ENCODE data around the gene STPG4.

The STPG4 gene

GRCh38 chr2:47198985-47199451, 43.9 kb upstream of the STPG4 start:
- Histone ChIP-seq H3K23ac (ENCODE audit: low read depth, low read length, poor library complexity) (no peak overlapping the region), H3K4me1 (ENCODE audit: control insufficient read depth in 2 of 2, insufficient read depth in 1 of 2, low read depth in 1 of 2, low read length in 2 of 2) (peaks cover under 1 to 16% of the 10 kb centered on the region in 2 donors), H3K4ac (ENCODE audit: low read length) (no peak overlapping the region), H2BK12ac (ENCODE audit: low read length) (no peak overlapping the region), H3K18ac (ENCODE audit: low read length) (no peak overlapping the region), H2AFZ (ENCODE audit: low read length) (no peak overlapping the region), H4K8ac (ENCODE audit: low read depth, low read length) (no peak overlapping the region), H3K36me3 (replicated peaks in 1 of 2; ENCODE audit: control insufficient read depth in 2 of 2, insufficient read depth in 2 of 2, low read length in 2 of 2) (no peaks in the 10 kb centered on the region), H3K27me3 (ENCODE audit: control insufficient read depth in 3 of 3, insufficient read depth in 3 of 3, low read depth in 1 of 3, low read length in 3 of 3) (no peaks in the 10 kb centered on the region), H3K14ac (ENCODE audit: low read length) (no peak overlapping the region), H2BK120ac (ENCODE audit: low read depth, low read length) (no peak overlapping the region), H3K9ac (ENCODE audit: low read depth, low read length, poor library complexity) (no peak overlapping the region), H2BK15ac (ENCODE audit: low read length) (no peak overlapping the region), H2BK5ac (ENCODE audit: low read length) (no peak overlapping the region), H3K4me3 (ENCODE audit: low read length in 2 of 2) (no peak overlapping the region), H3K27ac (replicated peaks; ENCODE audit: low read length) (no peak overlapping the region), H2AK5ac (ENCODE audit: low read depth, low read length) (no peak overlapping the region), H3K9me3 (replicated peaks in 1 of 2; ENCODE audit: control insufficient read depth in 2 of 2, insufficient read depth in 1 of 2, low read depth in 1 of 2, low read length in 2 of 2) (no peaks in the 10 kb centered on the region), H3K79me1 (ENCODE audit: low read depth, low read length) (no peaks in the 10 kb centered on the region), H4K91ac (ENCODE audit: low read depth, low read length, poor library complexity) (no peak overlapping the region), H3K4me2 (ENCODE audit: insufficient read depth, low read length, poor library complexity, severe bottlenecking) (no peak overlapping the region)
- WGBS, 2 donors (ENCODE audit: extremely low coverage in 2 of 2, insufficient read length in 2 of 2, insufficient replicate concordance in 1 of 2), result no CpG with 5 or more reads among the region's 3 CpGs
- DNase-seq (ENCODE audit: low spot score), result no peak

DNA sequence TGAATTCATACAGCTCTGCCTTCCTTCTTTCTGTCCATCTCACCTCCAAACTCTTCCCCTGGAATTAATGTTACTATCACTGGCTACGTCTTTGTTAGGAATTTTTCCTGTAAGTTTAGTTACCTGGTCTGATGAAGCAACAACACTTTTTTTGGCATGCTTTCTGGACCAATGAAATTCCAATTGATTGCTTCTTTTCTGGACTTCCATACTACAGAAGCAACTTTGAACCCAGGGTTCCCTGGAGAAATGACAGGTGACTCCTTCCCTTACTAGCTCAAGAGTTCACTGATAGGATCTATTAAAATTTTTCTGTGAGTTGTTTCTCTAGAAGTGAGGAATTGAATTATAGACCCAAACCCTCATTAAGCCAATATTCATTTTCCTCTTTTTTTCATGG, 41.4 kb upstream of the STPG4 start:
- peaks cover 19 to 40% of the 10 kb centered on the region in 2 donors for H3K4me1 ChIP-seq (ENCODE audit: control insufficient read depth in 2 of 2, insufficient read depth in 1 of 2, low read depth in 1 of 2, low read length in 2 of 2)
- H3K36me3 ChIP-seq (replicated peaks in 1 of 2; ENCODE audit: control insufficient read depth in 2 of 2, insufficient read depth in 2 of 2, low read length in 2 of 2), result no peaks in the 10 kb centered on the region
- no peaks in the 10 kb centered on the region for H3K27me3 ChIP-seq (ENCODE audit: control insufficient read depth in 3 of 3, insufficient read depth in 3 of 3, low read depth in 1 of 3, low read length in 3 of 3)
- H3K4me2 ChIP-seq (ENCODE audit: insufficient read depth, low read length, poor library complexity, severe bottlenecking), result no peak overlapping the region
- no peak overlapping the region for H3K4me3 ChIP-seq (ENCODE audit: low read length in 2 of 2)
- H4K91ac ChIP-seq (ENCODE audit: low read depth, low read length, poor library complexity), result no peak overlapping the region
- no peak for DNase-seq (ENCODE audit: low spot score)
- H3K9ac ChIP-seq (ENCODE audit: low read depth, low read length, poor library complexity), result no peak overlapping the region
- no peaks in the 10 kb centered on the region for H3K79me1 ChIP-seq (ENCODE audit: low read depth, low read length)
- no peak overlapping the region for H2BK5ac ChIP-seq (ENCODE audit: low read length)
- H3K23ac ChIP-seq (ENCODE audit: low read depth, low read length, poor library complexity), result no peak overlapping the region
- H3K18ac ChIP-seq (ENCODE audit: low read length), result no peak overlapping the region
- H3K4ac ChIP-seq (ENCODE audit: low read length), result no peak overlapping the region
- no peak overlapping the region for H3K27ac ChIP-seq (replicated peaks; ENCODE audit: low read length)
- no peak overlapping the region for H2AFZ ChIP-seq (ENCODE audit: low read length)
- no peak overlapping the region for H2BK15ac ChIP-seq (ENCODE audit: low read length)
- WGBS, 2 donors (ENCODE audit: extremely low coverage in 2 of 2, insufficient read length in 2 of 2, insufficient replicate concordance in 1 of 2), result no CpG with 5 or more reads among the region's 1 CpG
- H4K8ac ChIP-seq (ENCODE audit: low read depth, low read length), result no peak overlapping the region
- H3K14ac ChIP-seq (ENCODE audit: low read length), result no peak overlapping the region
- no peak overlapping the region for H2BK120ac ChIP-seq (ENCODE audit: low read depth, low read length)
- H3K9me3 ChIP-seq (replicated peaks in 1 of 2; ENCODE audit: control insufficient read depth in 2 of 2, insufficient read depth in 1 of 2, low read depth in 1 of 2, low read length in 2 of 2), result no peaks in the 10 kb centered on the region
- H2AK5ac ChIP-seq (ENCODE audit: low read depth, low read length), result no peak overlapping the region
- no peak overlapping the region for H2BK12ac ChIP-seq (ENCODE audit: low read length)

GRCh38 chr2:47196046-47196445, 40.9 kb upstream of the STPG4 start:
- Histone ChIP-seq H3K9ac (ENCODE audit: low read depth, low read length, poor library complexity) (no peak overlapping the region), H2BK12ac (ENCODE audit: low read length) (no peak overlapping the region), H3K14ac (ENCODE audit: low read length) (no peak overlapping the region), H3K27me3 (ENCODE audit: control insufficient read depth in 3 of 3, insufficient read depth in 3 of 3, low read depth in 1 of 3, low read length in 3 of 3) (no peaks in the 10 kb centered on the region), H3K4me2 (ENCODE audit: insufficient read depth, low read length, poor library complexity, severe bottlenecking) (no peak overlapping the region), H2AK5ac (ENCODE audit: low read depth, low read length) (no peak overlapping the region), H3K18ac (ENCODE audit: low read length) (no peak overlapping the region), H4K91ac (ENCODE audit: low read depth, low read length, poor library complexity) (no peak overlapping the region), H3K4me1 (ENCODE audit: control insufficient read depth in 2 of 2, insufficient read depth in 1 of 2, low read depth in 1 of 2, low read length in 2 of 2) (peaks cover 21 to 42% of the 10 kb centered on the region in 2 donors), H2BK120ac (ENCODE audit: low read depth, low read length) (no peak overlapping the region), H2BK5ac (ENCODE audit: low read length) (no peak overlapping the region), H4K8ac (ENCODE audit: low read depth, low read length) (no peak overlapping the region), H3K23ac (ENCODE audit: low read depth, low read length, poor library complexity) (no peak overlapping the region), H2BK15ac (ENCODE audit: low read length) (no peak overlapping the region), H3K4me3 (ENCODE audit: low read length in 2 of 2) (no peak overlapping the region), H3K9me3 (replicated peaks in 1 of 2; ENCODE audit: control insufficient read depth in 2 of 2, insufficient read depth in 1 of 2, low read depth in 1 of 2, low read length in 2 of 2) (no peaks in the 10 kb centered on the region), H3K79me1 (ENCODE audit: low read depth, low read length) (no peaks in the 10 kb centered on the region), H3K36me3 (replicated peaks in 1 of 2; ENCODE audit: control insufficient read depth in 2 of 2, insufficient read depth in 2 of 2, low read length in 2 of 2) (no peaks in the 10 kb centered on the region), H3K27ac (replicated peaks; ENCODE audit: low read length) (no peak overlapping the region), H2AFZ (ENCODE audit: low read length) (peak overlapping the region; percentile 25), H3K4ac (ENCODE audit: low read length) (no peak overlapping the region)
- WGBS, 2 donors (ENCODE audit: extremely low coverage in 2 of 2, insufficient read length in 2 of 2, insufficient replicate concordance in 1 of 2), result no CpG with 5 or more reads among the region's 2 CpGs
- DNase-seq (ENCODE audit: low spot score), result no peak

DNA sequence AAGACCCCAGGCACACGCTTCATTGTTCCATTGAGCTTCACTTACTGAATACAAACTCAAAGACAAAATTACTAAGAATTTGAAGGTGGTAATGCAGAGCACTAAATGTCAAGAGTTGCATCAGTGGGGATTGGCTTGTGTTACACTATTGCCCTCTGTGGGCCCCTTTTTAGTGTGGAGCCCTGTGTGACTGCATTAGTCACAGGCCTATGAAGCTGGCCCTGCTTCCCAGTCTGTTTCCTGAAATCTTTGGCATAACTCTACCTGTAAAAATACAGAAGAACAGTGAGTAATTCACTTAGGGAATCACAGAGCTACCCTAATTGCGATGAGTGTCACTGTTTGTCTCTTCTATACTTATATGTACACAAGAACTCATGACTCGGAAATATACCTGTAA, 40.0 kb upstream of the STPG4 start:
- H3K79me1 ChIP-seq (ENCODE audit: low read depth, low read length), result no peaks in the 10 kb centered on the region
- H3K36me3 ChIP-seq (replicated peaks in 1 of 2; ENCODE audit: control insufficient read depth in 2 of 2, insufficient read depth in 2 of 2, low read length in 2 of 2), result no peaks in the 10 kb centered on the region
- no peak overlapping the region for H3K9ac ChIP-seq (ENCODE audit: low read depth, low read length, poor library complexity)
- H3K4me1 ChIP-seq (ENCODE audit: control insufficient read depth in 2 of 2, insufficient read depth in 1 of 2, low read depth in 1 of 2, low read length in 2 of 2), result peaks cover 21 to 51% of the 10 kb centered on the region in 2 donors
- no peak overlapping the region for H2BK120ac ChIP-seq (ENCODE audit: low read depth, low read length)
- H4K91ac ChIP-seq (ENCODE audit: low read depth, low read length, poor library complexity), result no peak overlapping the region
- no peak overlapping the region for H2AK5ac ChIP-seq (ENCODE audit: low read depth, low read length)
- no peak overlapping the region for H3K4me2 ChIP-seq (ENCODE audit: insufficient read depth, low read length, poor library complexity, severe bottlenecking)
- no peak overlapping the region for H3K27ac ChIP-seq (replicated peaks; ENCODE audit: low read length)
- no peak overlapping the region for H2AFZ ChIP-seq (ENCODE audit: low read length)
- H2BK12ac ChIP-seq (ENCODE audit: low read length), result no peak overlapping the region
- H3K18ac ChIP-seq (ENCODE audit: low read length), result no peak overlapping the region
- no peak overlapping the region for H3K4me3 ChIP-seq (ENCODE audit: low read length in 2 of 2)
- H3K27me3 ChIP-seq (ENCODE audit: control insufficient read depth in 3 of 3, insufficient read depth in 3 of 3, low read depth in 1 of 3, low read length in 3 of 3), result no peaks in the 10 kb centered on the region
- no peak overlapping the region for H3K14ac ChIP-seq (ENCODE audit: low read length)
- no CpG with 5 or more reads among the region's 3 CpGs for WGBS, 2 donors (ENCODE audit: extremely low coverage in 2 of 2, insufficient read length in 2 of 2, insufficient replicate concordance in 1 of 2)
- no peak overlapping the region for H3K4ac ChIP-seq (ENCODE audit: low read length)
- H4K8ac ChIP-seq (ENCODE audit: low read depth, low read length), result no peak overlapping the region
- no peak overlapping the region for H2BK5ac ChIP-seq (ENCODE audit: low read length)
- H3K23ac ChIP-seq (ENCODE audit: low read depth, low read length, poor library complexity), result no peak overlapping the region
- DNase-seq (ENCODE audit: low spot score), result no peak
- H2BK15ac ChIP-seq (ENCODE audit: low read length), result no peak overlapping the region
- no peaks in the 10 kb centered on the region for H3K9me3 ChIP-seq (replicated peaks in 1 of 2; ENCODE audit: control insufficient read depth in 2 of 2, insufficient read depth in 1 of 2, low read depth in 1 of 2, low read length in 2 of 2)
